ENCODE data around the gene CCDC91. TPM values are rescaled to one million over a fixed set of nuclear protein-coding genes. Genes with fewer than 3 reads are reported as not detected.

CCDC91 gene
- total RNA-seq, 4 donors from 2014 or later, result 55.6 to 74.0 (median 62.6) TPM

GRCh38 chr12:28218875-28219274 is 28.6 kb downstream of the CCDC91 start:
- Histone ChIP-seq H3K36me3 (no peaks in the 10 kb centered on the region), H3K27me3 (no peaks in the 10 kb centered on the region), H3K27ac (no peak overlapping the region), H3K4me1 (peaks cover 3 to 8% of the 10 kb centered on the region in 2 donors), H3K4me3 (replicated peaks in 1 of 3) (no peak overlapping the region), H3K9me3 (no peaks in the 10 kb centered on the region)
- WGBS, 2 donors, result 51 to 100% methylated on average over 1 of the region's 1 CpG
- intact Hi-C loops (cut with DNase I), result no loop called here
- TF ChIP-seq CTCF (IDR thresholded peaks at IDR 0.05) (no peak), POLR2A (IDR thresholded peaks at IDR 0.05) (no peak)
- no peak for DNase-seq

GRCh38 chr12:28219827-28220226 is 29.6 kb downstream of the CCDC91 start:
- H3K36me3 ChIP-seq, result no peaks in the 10 kb centered on the region
- no peaks in the 10 kb centered on the region for H3K27me3 ChIP-seq
- intact Hi-C loops (cut with DNase I), result no loop called here
- no peaks in the 10 kb centered on the region for H3K9me3 ChIP-seq
- DNase-seq, result no peak
- peaks cover 7 to 12% of the 10 kb centered on the region in 2 donors for H3K4me1 ChIP-seq
- no peak overlapping the region for H3K4me3 ChIP-seq (replicated peaks in 1 of 3)
- no peak overlapping the region for H3K27ac ChIP-seq
- no peak for TF ChIP-seq CTCF (IDR thresholded peaks at IDR 0.05)

GRCh38 chr12:28222081-28222700 is 31.9 kb downstream of the CCDC91 start:
- no peaks in the 10 kb centered on the region for H3K27me3 ChIP-seq
- no peak overlapping the region for H3K4me3 ChIP-seq (replicated peaks in 1 of 3)
- intact Hi-C loops (cut with DNase I), result no loop called here
- no peaks in the 10 kb centered on the region for H3K9me3 ChIP-seq
- no peak overlapping the region for H3K27ac ChIP-seq
- no peaks in the 10 kb centered on the region for H3K36me3 ChIP-seq
- H3K4me1 ChIP-seq, result peaks cover 7 to 12% of the 10 kb centered on the region in 2 donors
- 89 to 94% methylated on average over 2 of the region's 2 CpGs for WGBS, 2 donors
- DNase-seq, result no peak
- TF ChIP-seq CTCF (IDR thresholded peaks at IDR 0.05), result no peak
- no peak for TF ChIP-seq POLR2A (IDR thresholded peaks at IDR 0.05)

GRCh38 chr12:28223025-28223554 is 32.8 kb downstream of the CCDC91 start:
- Histone ChIP-seq H3K4me1 (peaks cover 7 to 12% of the 10 kb centered on the region in 2 donors), H3K9me3 (no peaks in the 10 kb centered on the region), H3K27ac (no peak overlapping the region), H3K4me3 (replicated peaks in 1 of 3) (no peak overlapping the region), H3K27me3 (no peaks in the 10 kb centered on the region), H3K36me3 (no peaks in the 10 kb centered on the region)
- 82 to 88% methylated on average over 3 of the region's 3 CpGs for WGBS, 2 donors
- intact Hi-C loops (cut with DNase I), result no loop called here
- DNase-seq, result no peak
- TF ChIP-seq POLR2A (IDR thresholded peaks at IDR 0.05) (no peak), CTCF (IDR thresholded peaks at IDR 0.05) (no peak)

GRCh38 chr12:28223858-28224257 is 33.6 kb downstream of the CCDC91 start:
- intact Hi-C loops (cut with DNase I), result no loop called here
- H3K27ac ChIP-seq, result no peak overlapping the region
- no peaks in the 10 kb centered on the region for H3K27me3 ChIP-seq
- TF ChIP-seq POLR2A (IDR thresholded peaks at IDR 0.05), result no peak
- no peak for TF ChIP-seq CTCF (IDR thresholded peaks at IDR 0.05)
- peaks cover 7 to 12% of the 10 kb centered on the region in 2 donors for H3K4me1 ChIP-seq
- no peak overlapping the region for H3K4me3 ChIP-seq (replicated peaks in 1 of 3)
- no peak for DNase-seq
- 38 to 40% methylated on average over 2 of the region's 2 CpGs for WGBS, 2 donors
- no peaks in the 10 kb centered on the region for H3K36me3 ChIP-seq
- no peaks in the 10 kb centered on the region for H3K9me3 ChIP-seq
